Measurements from ENCODE around the gene WDR35. TPM values are rescaled to one million over a fixed set of nuclear protein-coding genes. Genes with fewer than 3 reads are reported as not detected.

The WDR35 gene
- total and polyA plus RNA-seq, 4 donors = 0.97 to 3.8 (median 1.6) TPM

DNA sequence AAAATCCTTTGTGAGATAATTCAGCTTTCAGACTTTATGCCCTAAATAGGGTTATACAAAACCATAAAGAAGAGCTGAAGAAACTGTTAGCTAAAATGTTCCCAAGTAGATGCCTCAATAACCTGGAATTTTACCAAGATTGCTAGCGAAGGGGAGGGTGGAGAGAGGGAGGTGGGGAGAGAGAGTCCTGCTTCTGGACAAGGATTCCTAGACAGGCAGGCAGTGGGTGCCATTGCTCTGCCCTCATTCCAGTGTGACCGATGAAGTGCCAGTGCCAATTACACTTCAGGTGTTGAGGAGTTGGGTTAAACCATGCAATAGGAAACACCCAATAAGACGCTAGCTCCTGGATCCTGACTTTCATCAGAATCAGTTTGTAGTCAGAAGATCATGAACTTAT is 43.4 kb upstream of the WDR35 start:
- peaks cover 8 to 85% (median 75%) of the 10 kb centered on the region in 4 donors for H3K36me3 ChIP-seq (ENCODE audit: control insufficient read depth in 4 of 4, insufficient read depth in 3 of 4, low read depth in 1 of 4, low read length in 3 of 4)
- no peaks in the 10 kb centered on the region for H3K9me3 ChIP-seq (ENCODE audit: control insufficient read depth in 4 of 4, low read length in 3 of 4)
- no peaks in the 10 kb centered on the region for H3K4me1 ChIP-seq (ENCODE audit: control insufficient read depth in 4 of 4, insufficient read depth in 4 of 4, low read length in 3 of 4)
- H3K4me3 ChIP-seq (ENCODE audit: low read depth in 1 of 3, low read length in 3 of 3) = no peak overlapping the region
- no peak overlapping the region for H3K9ac ChIP-seq (ENCODE audit: low read depth in 1 of 2, low read length in 2 of 2)
- no peak for TF ChIP-seq CTCF (IDR thresholded peaks at IDR 0.05; ENCODE audit: low read depth, low read length, missing input control)
- TF ChIP-seq SP1 (IDR thresholded peaks at IDR 0.05) = no peak
- no peak for TF ChIP-seq RAD21 (IDR thresholded peaks at IDR 0.05)
- TF ChIP-seq JUND (IDR thresholded peaks at IDR 0.05) = no peak
- TF ChIP-seq RXRA (IDR thresholded peaks at IDR 0.05) = no peak
- TF ChIP-seq ZBTB33 (IDR thresholded peaks at IDR 0.05) = no peak
- TF ChIP-seq FOXA2 (IDR thresholded peaks at IDR 0.05) = no peak
- no peak for TF ChIP-seq REST (IDR thresholded peaks at IDR 0.05)
- no peak for TF ChIP-seq NR2F2 (IDR thresholded peaks at IDR 0.05)
- no peak for DNase-seq (ENCODE audit: low spot score)
- no peaks in the 10 kb centered on the region for H3K27me3 ChIP-seq (ENCODE audit: control insufficient read depth in 4 of 4, insufficient read depth in 4 of 4, low read length in 3 of 4)
- 93% methylated on average over 3 of the region's 3 CpGs for WGBS
- H3K27ac ChIP-seq (ENCODE audit: low read depth in 1 of 2, low read length in 2 of 2) = no peak overlapping the region

DNA sequence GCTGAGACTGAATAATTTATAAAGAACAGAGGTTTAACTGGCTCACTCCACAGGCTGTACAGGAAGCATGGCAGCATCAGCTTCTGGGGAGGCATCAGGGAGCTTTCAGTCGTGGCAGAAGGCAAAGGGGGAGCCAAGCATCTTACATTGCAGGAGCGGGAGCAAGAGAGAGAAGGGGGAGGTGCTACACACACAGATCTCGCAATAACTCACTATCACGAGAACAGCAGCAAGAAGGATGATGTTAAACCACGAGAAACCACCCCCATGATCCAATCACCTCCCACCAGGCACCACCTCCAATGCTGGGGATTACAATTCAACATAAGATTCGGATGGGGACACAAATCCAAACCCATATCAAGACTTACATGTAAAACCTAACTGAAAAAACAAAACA is 40.3 kb upstream of the WDR35 start:
- H3K9me3 ChIP-seq (ENCODE audit: control insufficient read depth in 4 of 4, low read length in 3 of 4) = no peaks in the 10 kb centered on the region
- no peaks in the 10 kb centered on the region for H3K4me1 ChIP-seq (ENCODE audit: control insufficient read depth in 4 of 4, insufficient read depth in 4 of 4, low read length in 3 of 4)
- H3K36me3 ChIP-seq (ENCODE audit: control insufficient read depth in 4 of 4, insufficient read depth in 3 of 4, low read depth in 1 of 4, low read length in 3 of 4) = peaks cover 6 to 67% (median 61%) of the 10 kb centered on the region in 4 donors
- H3K27ac ChIP-seq (ENCODE audit: low read depth in 1 of 2, low read length in 2 of 2) = no peak overlapping the region
- DNase-seq (ENCODE audit: low spot score) = no peak
- H3K9ac ChIP-seq (ENCODE audit: low read depth in 1 of 2, low read length in 2 of 2) = no peak overlapping the region
- H3K4me3 ChIP-seq (ENCODE audit: low read depth in 1 of 3, low read length in 3 of 3) = no peak overlapping the region
- 90% methylated on average over 6 of the region's 6 CpGs for WGBS
- H3K27me3 ChIP-seq (ENCODE audit: control insufficient read depth in 4 of 4, insufficient read depth in 4 of 4, low read length in 3 of 4) = no peaks in the 10 kb centered on the region
- no peak for TF ChIP-seq EGR1 (IDR thresholded peaks at IDR 0.05; ENCODE audit: low read depth in 2 of 2)
- TF ChIP-seq RAD21 (IDR thresholded peaks at IDR 0.05) = no peak
- no peak for TF ChIP-seq HNF4A (conservative IDR thresholded peaks at IDR 0.05)
- no peak for TF ChIP-seq REST (IDR thresholded peaks at IDR 0.05)
- TF ChIP-seq HNF4G (IDR thresholded peaks at IDR 0.05) = no peak
- no peak for TF ChIP-seq CTCF (IDR thresholded peaks at IDR 0.05; ENCODE audit: low read depth, low read length, missing input control)
- TF ChIP-seq FOXA1 (IDR thresholded peaks at IDR 0.05) = no peak
- no peak for TF ChIP-seq NR2F2 (IDR thresholded peaks at IDR 0.05)
- no peak for TF ChIP-seq FOXA2 (IDR thresholded peaks at IDR 0.05)
- TF ChIP-seq, protein P1, sequence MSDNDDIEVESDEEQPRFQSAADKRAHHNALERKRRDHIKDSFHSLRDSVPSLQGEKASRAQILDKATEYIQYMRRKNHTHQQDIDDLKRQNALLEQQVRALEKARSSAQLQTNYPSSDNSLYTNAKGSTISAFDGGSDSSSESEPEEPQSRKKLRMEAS (IDR thresholded peaks at IDR 0.05) = no peak
- TF ChIP-seq RXRA (IDR thresholded peaks at IDR 0.05) = no peak
- TF ChIP-seq GABPA (IDR thresholded peaks at IDR 0.05 in 1 of 2, conservative IDR thresholded peaks at IDR 0.05 in 1 of 2) = no peak
- TF ChIP-seq YY1 (IDR thresholded peaks at IDR 0.05) = no peak
- TF ChIP-seq SP1 (IDR thresholded peaks at IDR 0.05) = no peak
- no peak for TF ChIP-seq JUND (IDR thresholded peaks at IDR 0.05)
